Spleen (tissue), 11 donors: ENCODE data around the gene GAGE10. TPM values are rescaled to one million over a fixed set of nuclear protein-coding genes. Genes with fewer than 3 reads are reported as not detected.

Experiments
- DNase-seq: peaks from one replicate; pipeline ENCODE4 v3.0.0-alpha.2; 2020
- H3K27ac ChIP-seq, 8 donors: fragments of 200-600 bp; sonication (generic) in 7 of 8; 1 replicate in 4 of 8; 2 replicates in 4 of 8; pipeline versions ENCODE4 v1.5.0 to v1.8.0; 2016 to 2021; ENCODE audit warnings: inconsistent platforms in 4 of 8, mild to moderate bottlenecking in 4 of 8, moderate library complexity in 1 of 8
- H3K27me3 ChIP-seq, 7 donors: fragments of 200-600 bp; sonication (generic) in 6 of 7; replicated peaks in 1 of 7; 1 replicate in 4 of 7; 2 replicates in 3 of 7; pipeline versions ENCODE4 v1.5.0 to v1.8.0; 2016 to 2021; ENCODE audit warnings: inconsistent platforms in 3 of 7, mild to moderate bottlenecking in 1 of 7
- H3K36me3 ChIP-seq, 6 donors: fragments of 200-600 bp; sonication (generic) in 5 of 6; 1 replicate in 4 of 6; 2 replicates in 2 of 6; pipeline versions ENCODE4 v1.5.0 to v1.8.0; 2016 to 2021; ENCODE audit warnings: inconsistent platforms in 2 of 6
- H3K4me1 ChIP-seq, 6 donors: fragments of 200-600 bp; sonication (generic) in 5 of 6; 1 replicate in 3 of 6; 2 replicates in 3 of 6; pipeline versions ENCODE4 v1.5.0 to v1.8.0; 2016 to 2021; ENCODE audit warnings: inconsistent platforms in 3 of 6
- H3K4me3 ChIP-seq, 8 donors: fragments of 200-600 bp; sonication (generic) in 7 of 8; 1 replicate in 4 of 8; 2 replicates in 4 of 8; pipeline versions ENCODE4 v1.5.0 to v1.8.0; 2016 to 2021; ENCODE audit warnings: inconsistent platforms in 4 of 8, mild to moderate bottlenecking in 4 of 8, moderate library complexity in 2 of 8
- H3K9me3 ChIP-seq, 8 donors: fragments of 200-600 bp; sonication (generic) in 7 of 8; 1 replicate in 4 of 8; 2 replicates in 4 of 8; pipeline versions ENCODE4 v1.5.0 to v1.8.0; 2016 to 2021; ENCODE audit warnings: inconsistent platforms in 4 of 8
- CTCF ChIP-seq, 11 experiments: fragments of 200-600 bp in 7 of 11; fragments of 450-650 bp in 4 of 11; sonication (generic) in 4 of 11; IDR thresholded peaks in 8 of 11; conservative IDR thresholded peaks in 3 of 11; 1 replicate in 7 of 11; 2 replicates in 4 of 11; pipeline versions ENCODE4 v1.4.0 to v1.8.0; 2016 to 2021; ENCODE audit warnings: antibody characterized with exemption in 11 of 11, inconsistent platforms in 4 of 11, mild to moderate bottlenecking in 1 of 11
- POLR2A ChIP-seq, 3 donors: fragments of 450-650 bp; IDR thresholded peaks; one replicate each; pipeline ENCODE4 v1.5.1; 2017; ENCODE audit warnings: antibody characterized with exemption in 3 of 3, mild to moderate bottlenecking in 1 of 3
- POLR2AphosphoS5 ChIP-seq, 3 donors: sonication (generic); formaldehyde crosslinking; IDR thresholded peaks; one replicate each; pipeline ENCODE4 v1.5.1; 2017; ENCODE audit warnings: antibody characterized with exemption in 3 of 3
- WGBS, 5 donors: extraction: QIAGEN DNeasy Blood & Tissue Kit in 3 of 5; methylation state at CpG; one replicate each; pipeline versions ENCODE4 v1.1.5 to v1.1.7; 2013 to 2018; 5-methylcytosine and 5-hydroxymethylcytosine counted together
- intact Hi-C: fragments of 100-400 bp; cut with DNase I; formaldehyde crosslinking; loops from one replicate; pipeline ENCODE4 v1.15.0; 2023; ENCODE audit warnings: low total_unique reads
- polyA plus RNA-seq, 3 donors: library from polyadenylated mRNA; stranded (reverse); fragments of 200-250 nt; gene quantifications; one replicate each; pipeline ENCODE4 v1.2.1, GENCODE V29; 2013
- total RNA-seq, 7 donors: library from RNA; depleted of rRNA in 3 of 7; stranded (reverse); fragments of >200 nt in 3 of 7; fragmentation: NEBNext Ultra II Directional in 4 of 7; extraction: Animal tissue kit (Norgen Biotek cat#: 25700) in 4 of 7; gene quantifications; one replicate each; pipeline versions ENCODE4 v1.1.0 to v1.2.1, GENCODE V29; 2016 to 2021
- donor health status: healthy with polysubstance abuse.
- donor health status: DM: no; HTN: no; CAD: no; lungs with moderate emphysema.
- donor health status: DM: no; HTN: no; CAD: no.
- donor health status: Bipolar disorder and iron deficiency.
- donor health status: healthy.
- donor health status: DM: no; HTN: no; CAD: no.
- donor health status: DM: yes; HTN: yes; CAD: no.

GAGE10 gene
- total and polyA plus RNA-seq, 10 donors, result not detected

GRCh38 chrX:49269010-49269766 lies 34.3 kb upstream of the GAGE10 start:
- peak; percentile 96 for DNase-seq
- H3K4me1 ChIP-seq, result peaks cover 9 to 46% (median 38%) of the 10 kb centered on the region in 6 donors
- H3K27ac ChIP-seq, result peak overlapping the region; percentile 62 to 98 (median 92)
- TF ChIP-seq CTCF (IDR thresholded peaks at IDR 0.05 in 8 of 11, conservative IDR thresholded peaks at IDR 0.05 in 3 of 11) (no peak), POLR2A (IDR thresholded peaks at IDR 0.05) (peak in 2 of 3 donors; percentile 5 to 39), POLR2AphosphoS5 (IDR thresholded peaks at IDR 0.05) (peak; percentile 61 to 86 (median 84))
- WGBS, 5 donors, result 0 to 47% (median 0%) methylated on average over 44 to 45 of the region's 45 CpGs
- H3K4me3 ChIP-seq, result peak overlapping the region; percentile 25 to 84 (median 50)
- intact Hi-C loops, result no loop called here
- H3K36me3 ChIP-seq, result no peaks in the 10 kb centered on the region
- H3K27me3 ChIP-seq, result no peaks in the 10 kb centered on the region
- H3K9me3 ChIP-seq, result no peaks in the 10 kb centered on the region

GRCh38 chrX:49269767-49270248 lies 33.6 kb upstream of the GAGE10 start, which contains the start of gene PPP1R3F:
Gene PPP1R3F, plus strand, starts transcription at chrX:49269793. Its CDS starts 77 bp downstream, at chrX:49269870.
- H3K4me1 ChIP-seq, result peaks cover 9 to 52% (median 41%) of the 10 kb centered on the region in 6 donors
- intact Hi-C loops, result no loop called here

GRCh38 chrX:49270249-49270921 lies 33.1 kb upstream of the GAGE10 start:
- peaks cover 9 to 56% (median 41%) of the 10 kb centered on the region in 6 donors for H3K4me1 ChIP-seq
- TF ChIP-seq POLR2A (IDR thresholded peaks at IDR 0.05) (no peak), CTCF (IDR thresholded peaks at IDR 0.05 in 8 of 11, conservative IDR thresholded peaks at IDR 0.05 in 3 of 11) (no peak), POLR2AphosphoS5 (IDR thresholded peaks at IDR 0.05) (peak in 1 of 3 donors; percentile 7)
- peak; percentile 86 for DNase-seq

More at GRCh38 chrX:49269767-49270248, 33.6 kb upstream of the GAGE10 start, which contains the start of gene PPP1R3F:
- Histone ChIP-seq H3K27ac (peak within 1 kb of the TSS; percentile 62 to 98 (median 92)), H3K36me3 (no peaks in the 10 kb centered on the region), H3K4me3 (peak within 1 kb of the TSS; percentile 36 to 84 (median 52)), H3K9me3 (no peaks in the 10 kb centered on the region), H3K27me3 (no peaks in the 10 kb centered on the region)
- TF ChIP-seq CTCF (IDR thresholded peaks at IDR 0.05 in 8 of 11, conservative IDR thresholded peaks at IDR 0.05 in 3 of 11) (no peak), POLR2AphosphoS5 (IDR thresholded peaks at IDR 0.05) (peak; percentile 81 to 85 (median 83)), POLR2A (IDR thresholded peaks at IDR 0.05) (peak in 1 of 3 donors; percentile 29)
- no peak for DNase-seq
- 0 to 64% (median 1%) methylated on average over 18 to 70 of the region's 70 CpGs for WGBS, 5 donors

More at GRCh38 chrX:49270249-49270921, 33.1 kb upstream of the GAGE10 start:
- intact Hi-C loops, result no loop called here
- H3K27me3 ChIP-seq, result no peaks in the 10 kb centered on the region
- H3K4me3 ChIP-seq, result peak overlapping the region; percentile 36 to 84 (median 52)
- no peaks in the 10 kb centered on the region for H3K9me3 ChIP-seq
- 54 to 91% (median 85%) methylated on average over 12 to 66 of the region's 66 CpGs for WGBS, 5 donors
- H3K36me3 ChIP-seq, result no peaks in the 10 kb centered on the region
- H3K27ac ChIP-seq, result peak overlapping the region; percentile 62 to 98 (median 92)
